K562 (cell line): ENCODE measurements around the gene SCPEP1. TPM values are rescaled to one million over a fixed set of nuclear protein-coding genes. Genes with fewer than 3 reads are reported as not detected.

Source experiments
- ATAC-seq: fragments of 200-7000 bp; cut with Tn5 transposase; 3 replicates; pipeline ENCODE4 v1.9.1; 2020; ENCODE audit warnings: moderate library complexity
- BruUV-seq: library from RNA; stranded (reverse); fragments of 400-500 nt; replicated peaks from 2 replicates; lab custom pipeline; 2021; lab: Mats Ljungman, UMichigan
- CTCF ChIA-PET: fragments of 300-600 bp; formaldehyde crosslinking; extraction: SDS; loops from one replicate; lab custom pipeline; 2021; ENCODE audit warnings: low intra/inter-chr PET ratio; lab: Yijun Ruan, JAX
- POLR2A ChIA-PET: fragments of 300-600, 350-650 bp; sonication (Branson Sonifier 250); formaldehyde crosslinking; extraction: SDS; loops from one replicate; lab custom pipeline; 2021; ENCODE audit warnings: antibody characterized with exemption, inconsistent platforms; lab: Yijun Ruan, JAX
- DNase-seq, 4 experiments: peaks; one replicate each; pipeline versions ENCODE4 v3.0.0 to v3.0.0-alpha.2; 2011 to 2018; ENCODE audit warnings: low spot score in 3 of 4, mixed read lengths in 3 of 4; ENCODE audit errors: extremely low read depth in 1 of 4
- FAIRE-seq: peaks from 2 replicates; lab custom pipeline; 2011; peaks lifted over from hg19 to GRCh38; lab: Jason Lieb, UNC
- H2AFZ ChIP-seq: 2 replicates; pipeline ENCODE4 v1.6.0; 2011; ENCODE audit warnings: low read depth, low read length, control low read depth, inconsistent platforms
- H3K27ac ChIP-seq: fragments of 200-600 bp; 3 replicates; pipeline ENCODE4 v1.8.0; 2011; ENCODE audit warnings: low read depth, mild to moderate bottlenecking, control low read depth, inconsistent platforms, low read length, moderate library complexity, mixed read lengths; ENCODE audit errors: extremely low read depth
- H3K27me3 ChIP-seq, 2 experiments: fragments of 300-600 bp in 1 of 2; 2 replicates in 1 of 2; 3 replicates in 1 of 2; pipeline versions ENCODE4 v1.6.0 to v1.8.0; 2011; ENCODE audit warnings: inconsistent platforms in 2 of 2, low read length in 2 of 2, mild to moderate bottlenecking in 1 of 2, mixed read lengths in 1 of 2, moderate library complexity in 1 of 2; ENCODE audit not compliant: control insufficient read depth in 2 of 2, insufficient read depth in 2 of 2
- H3K36me3 ChIP-seq: fragments of 300-600 bp; 3 replicates; pipeline ENCODE4 v1.8.0; 2011; ENCODE audit warnings: mild to moderate bottlenecking, low read length, inconsistent platforms; ENCODE audit not compliant: control insufficient read depth, insufficient read depth
- H3K4me1 ChIP-seq, 2 experiments: fragments of 200-600 bp in 1 of 2; replicated peaks in 1 of 2; 2 replicates in 1 of 2; 3 replicates in 1 of 2; pipeline versions ENCODE4 v1.5.1 to v1.8.0; 2011; ENCODE audit warnings: inconsistent platforms in 2 of 2, low read length in 2 of 2, mild to moderate bottlenecking in 1 of 2, mixed read lengths in 1 of 2, moderate library complexity in 1 of 2; ENCODE audit not compliant: control insufficient read depth in 2 of 2, insufficient read depth in 2 of 2
- H3K4me2 ChIP-seq: 2 replicates; pipeline ENCODE4 v1.6.1; 2011; ENCODE audit warnings: low read length, control low read depth, inconsistent platforms, mixed read lengths; ENCODE audit not compliant: insufficient read depth
- H3K4me3 ChIP-seq: fragments of 200-600 bp; sonication (generic), shearing (Covaris generic); 2 replicates; pipeline ENCODE4 v1.5.1; 2016; ENCODE audit warnings: control low read depth, inconsistent platforms
- H3K79me2 ChIP-seq: fragments of 200-600 bp; 3 replicates; pipeline ENCODE4 v1.8.0; 2011; ENCODE audit warnings: low read length, inconsistent platforms; ENCODE audit not compliant: control insufficient read depth, insufficient read depth
- H3K9ac ChIP-seq, 2 experiments: 2 replicates each; pipeline versions ENCODE4 v1.6.0 to v1.6.1; 2011; ENCODE audit warnings: low read depth in 2 of 2, low read length in 2 of 2, control low read depth in 1 of 2, inconsistent platforms in 1 of 2, mild to moderate bottlenecking in 1 of 2, mixed read lengths in 1 of 2; ENCODE audit not compliant: insufficient read depth in 1 of 2
- H3K9me1 ChIP-seq: one replicate; pipeline ENCODE4 v1.6.0; 2011; ENCODE audit warnings: inconsistent platforms, mild to moderate bottlenecking, low read length, moderate library complexity; ENCODE audit not compliant: control insufficient read depth, insufficient read depth
- H3K9me3 ChIP-seq: replicated peaks from 2 replicates; pipeline ENCODE4 v1.5.1; 2011; ENCODE audit warnings: low read depth, low read length, inconsistent platforms; ENCODE audit not compliant: control insufficient read depth, insufficient read depth
- H4K20me1 ChIP-seq: replicated peaks from 2 replicates; pipeline ENCODE4 v1.6.1; 2011; ENCODE audit warnings: low read length, inconsistent platforms, mixed read lengths; ENCODE audit not compliant: control insufficient read depth, insufficient read depth
- ATF1 ChIP-seq, 2 experiments: fragments of 450-650 bp in 1 of 2; IDR thresholded peaks; 2 replicates each; pipeline ENCODE4 v1.6.1; 2016; ENCODE audit warnings: missing compliant biosample characterization in 1 of 2, missing genetic modification characterization in 1 of 2
- CBFA2T3 ChIP-seq: fragments of 450-650 bp; IDR thresholded peaks from 2 replicates; pipeline ENCODE4 v1.6.1; 2017
- JUND ChIP-seq, 2 experiments: IDR thresholded peaks; 2 replicates in 1 of 2; 3 replicates in 1 of 2; pipeline ENCODE4 v1.6.1; 2011; ENCODE audit warnings: borderline replicate concordance in 2 of 2, low read depth in 2 of 2, low read length in 2 of 2, improper control_type of control experiment in 1 of 2, missing biosample characterization in 1 of 2, missing genetic modification characterization in 1 of 2, missing genetic modification reagents in 1 of 2
- MCM2 ChIP-seq: fragments of 450-650 bp; IDR thresholded peaks from 2 replicates; pipeline ENCODE4 v1.6.1; 2017; ENCODE audit warnings: low read depth, mild to moderate bottlenecking
- RCOR1 ChIP-seq, 2 experiments: IDR thresholded peaks; 2 replicates each; pipeline ENCODE4 v1.6.1; 2012; ENCODE audit warnings: low read depth in 2 of 2, low read length in 2 of 2, borderline replicate concordance in 1 of 2, improper control_type of control experiment in 1 of 2
- RFX5 ChIP-seq: IDR thresholded peaks from 2 replicates; pipeline ENCODE4 v1.6.1; 2011; ENCODE audit warnings: low read depth, mild to moderate bottlenecking, improper control_type of control experiment, low read length
- STAG1 ChIP-seq: sonication (generic); formaldehyde crosslinking; IDR thresholded peaks from 2 replicates; pipeline ENCODE4 v1.5.0; 2020; ENCODE audit warnings: missing genetic modification reagents, borderline replicate concordance
- ZNF175 ChIP-seq: fragments of 200-800 bp; sonication (Bioruptor generic); IDR thresholded peaks from 2 replicates; pipeline ENCODE4 v1.6.1; 2016; ENCODE audit warnings: low read depth, mild to moderate bottlenecking, missing genetic modification characterization, missing compliant biosample characterization
- ZNF23 ChIP-seq: fragments of 250-450 bp; sonication (Bioruptor Pico); IDR thresholded peaks from 2 replicates; pipeline ENCODE4 v1.4.0; 2020; ENCODE audit warnings: mild to moderate bottlenecking
- ZNF239 ChIP-seq: fragments of 250-450 bp; sonication (Bioruptor Pico); IDR thresholded peaks from 2 replicates; pipeline ENCODE4 v1.4.0; 2020; ENCODE audit warnings: mild to moderate bottlenecking
- ZNF274 ChIP-seq: IDR thresholded peaks from 2 replicates; pipeline ENCODE4 v1.6.1; 2011; ENCODE audit warnings: low read depth, mild to moderate bottlenecking, low read length, moderate library complexity, borderline replicate concordance
- ZNF41 ChIP-seq: fragments of 250-450 bp; sonication (Bioruptor Pico); conservative IDR thresholded peaks from 2 replicates; pipeline ENCODE4 v1.4.0; 2020; ENCODE audit warnings: mild to moderate bottlenecking
- WGBS: fragments of 100-300 bp; shearing (Covaris generic); methylation state at CpG from one replicate; pipeline ENCODE4 v1.1.6; 2016; ENCODE audit warnings: low coverage, mixed read lengths; ENCODE audit not compliant: insufficient coverage; ENCODE audit errors: missing lambda C conversion rate; 5-methylcytosine and 5-hydroxymethylcytosine counted together
- in situ Hi-C: fragments of 300-500 bp; cut with MboI; formaldehyde crosslinking; loops from 4 replicates; pipeline ENCODE4 v1.15.0; 2018; ENCODE audit warnings: inconsistent platforms, mixed read lengths
- intact Hi-C: fragments of 100-400 bp; cut with micrococcal nuclease; formaldehyde crosslinking; loops from 2 replicates; pipeline ENCODE4 v1.14.2; 2022
- polyA plus RNA-seq, 8 experiments: library from polyadenylated mRNA; depleted of rRNA in 4 of 8; stranded (reverse) in 5 of 8; unstranded in 3 of 8; fragments of >200 nt; fragmentation: Nextera tagmentation in 2 of 8; fragmentation: Illumina TruSeq in 1 of 8; extraction: Ambion mirVana in 2 of 8; extraction: Trizol in 1 of 8; gene quantifications; 2 replicates each; pipeline versions ENCODE4 v1.2.1 to v1.2.3, GENCODE V29; 2011 to 2014; ENCODE audit warnings: inconsistent platforms in 1 of 8, missing spikeins in 1 of 8
- total RNA-seq, 7 experiments: library from RNA; depleted of rRNA in 6 of 7; stranded (reverse); fragments of >200 nt in 6 of 7; fragmentation: Illumina TruSeq in 2 of 7; extraction: Trizol in 2 of 7; gene quantifications; 2 replicates each; pipeline versions ENCODE4 v1.2.1 to v1.2.3, GENCODE V29; 2011 to 2021; ENCODE audit warnings: low replicate concordance in 1 of 7
- TF ChIP-seq, protein P1 (sequence below), 3 experiments: IDR thresholded peaks in 2 of 3; conservative IDR thresholded peaks in 1 of 3; 2 replicates each; pipeline ENCODE4 v1.5.1; 2011 to 2012; ENCODE audit warnings: low read length in 3 of 3, mild to moderate bottlenecking in 3 of 3, control low read depth in 2 of 3, improper control_type of control experiment in 1 of 3, inconsistent platforms in 1 of 3, low read depth in 1 of 3, mixed read lengths in 1 of 3, moderate library complexity in 1 of 3; ENCODE audit not compliant: insufficient read depth in 2 of 3
- TF ChIP-seq, protein P2 (sequence below): fragments of 250-450 bp; sonication (Bioruptor Pico); IDR thresholded peaks from 2 replicates; pipeline ENCODE4 v1.5.0; 2021

SCPEP1 gene
- total and polyA plus RNA-seq, 9 of the 15 experiments (the other 6 are each of a cell fraction or from before 2014, with no cell fraction given): 5.1 to 14.8 (median 7.2) TPM

- TF ChIP-seq ZNF175 (CRISPR knock-in tag): no peak
- TF ChIP-seq ATF1 (CRISPR knock-in tag; IDR thresholded peaks at IDR 0.05): no peak
- no peak for TF ChIP-seq ATF1 (tag; IDR thresholded peaks at IDR 0.05)
Measured at GRCh38 chr17:57043276-57043675, 65.3 kb downstream of the SCPEP1 start (continued).

- Histone ChIP-seq H3K4me1 (peaks cover 3 to 15% of the 10 kb centered on the region in 2 experiments; a peak in 3 of 5 replicates), H3K27ac (no peak overlapping the region), H4K20me1 (no peaks in the 10 kb centered on the region), H3K79me2 (no peaks in the 10 kb centered on the region), H2AFZ (no peak overlapping the region), H3K9me1 (no peaks in the 10 kb centered on the region), H3K9me3 (no peaks in the 10 kb centered on the region), H3K9ac (no peak overlapping the region), H3K36me3 (no peaks in the 10 kb centered on the region), H3K4me2 (no peak overlapping the region), H3K27me3 (no peaks in the 10 kb centered on the region), H3K4me3 (no peak overlapping the region)
- in situ Hi-C loops: no loop called here
- BruUV-seq: no TSS peak
- TF ChIP-seq, protein P1, sequence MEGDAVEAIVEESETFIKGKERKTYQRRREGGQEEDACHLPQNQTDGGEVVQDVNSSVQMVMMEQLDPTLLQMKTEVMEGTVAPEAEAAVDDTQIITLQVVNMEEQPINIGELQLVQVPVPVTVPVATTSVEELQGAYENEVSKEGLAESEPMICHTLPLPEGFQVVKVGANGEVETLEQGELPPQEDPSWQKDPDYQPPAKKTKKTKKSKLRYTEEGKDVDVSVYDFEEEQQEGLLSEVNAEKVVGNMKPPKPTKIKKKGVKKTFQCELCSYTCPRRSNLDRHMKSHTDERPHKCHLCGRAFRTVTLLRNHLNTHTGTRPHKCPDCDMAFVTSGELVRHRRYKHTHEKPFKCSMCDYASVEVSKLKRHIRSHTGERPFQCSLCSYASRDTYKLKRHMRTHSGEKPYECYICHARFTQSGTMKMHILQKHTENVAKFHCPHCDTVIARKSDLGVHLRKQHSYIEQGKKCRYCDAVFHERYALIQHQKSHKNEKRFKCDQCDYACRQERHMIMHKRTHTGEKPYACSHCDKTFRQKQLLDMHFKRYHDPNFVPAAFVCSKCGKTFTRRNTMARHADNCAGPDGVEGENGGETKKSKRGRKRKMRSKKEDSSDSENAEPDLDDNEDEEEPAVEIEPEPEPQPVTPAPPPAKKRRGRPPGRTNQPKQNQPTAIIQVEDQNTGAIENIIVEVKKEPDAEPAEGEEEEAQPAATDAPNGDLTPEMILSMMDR (IDR thresholded peaks at IDR 0.05 in 2 of 3, conservative IDR thresholded peaks at IDR 0.05 in 1 of 3; ENCODE audit: insufficient read depth in 2 of 3, low read depth in 1 of 3, low read length in 3 of 3): no peak
- TF ChIP-seq ZNF41 (CRISPR knock-in tag) (no peak), ZNF239 (CRISPR knock-in tag) (no peak), MCM2 (no peak), RCOR1 (IDR thresholded peaks at IDR 0.05; ENCODE audit: borderline replicate concordance in 1 of 2, low read depth in 2 of 2, low read length in 2 of 2) (no peak), CBFA2T3 (no peak), STAG1 (CRISPR knock-in tag) (no peak), ZNF274 (no peak), ZNF23 (CRISPR knock-in tag) (no peak), JUND (IDR thresholded peaks at IDR 0.05; ENCODE audit: borderline replicate concordance, low read depth, low read length) (no peak), JUND (tag; IDR thresholded peaks at IDR 0.05; ENCODE audit: borderline replicate concordance, low read depth, low read length) (no peak), RFX5 (no peak)
- TF ChIP-seq, protein P2, sequence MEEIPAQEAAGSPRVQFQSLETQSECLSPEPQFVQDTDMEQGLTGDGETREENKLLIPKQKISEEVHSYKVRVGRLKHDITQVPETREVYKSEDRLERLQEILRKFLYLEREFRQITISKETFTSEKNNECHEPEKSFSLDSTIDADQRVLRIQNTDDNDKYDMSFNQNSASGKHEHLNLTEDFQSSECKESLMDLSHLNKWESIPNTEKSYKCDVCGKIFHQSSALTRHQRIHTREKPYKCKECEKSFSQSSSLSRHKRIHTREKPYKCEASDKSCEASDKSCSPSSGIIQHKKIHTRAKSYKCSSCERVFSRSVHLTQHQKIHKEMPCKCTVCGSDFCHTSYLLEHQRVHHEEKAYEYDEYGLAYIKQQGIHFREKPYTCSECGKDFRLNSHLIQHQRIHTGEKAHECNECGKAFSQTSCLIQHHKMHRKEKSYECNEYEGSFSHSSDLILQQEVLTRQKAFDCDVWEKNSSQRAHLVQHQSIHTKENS (CRISPR knock-in tag): no peak
- FAIRE-seq: no peak
- no peak for DNase-seq
- WGBS: 72% methylated on average over 40 of the region's 49 CpGs
- ChIA-PET CTCF (no interaction called here), POLR2A (interaction anchor here (0.7 to 1.6 kb wide), 2 partner anchors 9 to 219 kb away, joined by 3 to 5 read pairs; no protein-coding TSS in a partner anchor)
- ATAC-seq: no peak
- intact Hi-C loops: no loop called here
Measured at GRCh38 chr17:57044976-57045867, 67.3 kb downstream of the SCPEP1 start.
